ENCODE data around the gene HNRNPA0.

DNA sequence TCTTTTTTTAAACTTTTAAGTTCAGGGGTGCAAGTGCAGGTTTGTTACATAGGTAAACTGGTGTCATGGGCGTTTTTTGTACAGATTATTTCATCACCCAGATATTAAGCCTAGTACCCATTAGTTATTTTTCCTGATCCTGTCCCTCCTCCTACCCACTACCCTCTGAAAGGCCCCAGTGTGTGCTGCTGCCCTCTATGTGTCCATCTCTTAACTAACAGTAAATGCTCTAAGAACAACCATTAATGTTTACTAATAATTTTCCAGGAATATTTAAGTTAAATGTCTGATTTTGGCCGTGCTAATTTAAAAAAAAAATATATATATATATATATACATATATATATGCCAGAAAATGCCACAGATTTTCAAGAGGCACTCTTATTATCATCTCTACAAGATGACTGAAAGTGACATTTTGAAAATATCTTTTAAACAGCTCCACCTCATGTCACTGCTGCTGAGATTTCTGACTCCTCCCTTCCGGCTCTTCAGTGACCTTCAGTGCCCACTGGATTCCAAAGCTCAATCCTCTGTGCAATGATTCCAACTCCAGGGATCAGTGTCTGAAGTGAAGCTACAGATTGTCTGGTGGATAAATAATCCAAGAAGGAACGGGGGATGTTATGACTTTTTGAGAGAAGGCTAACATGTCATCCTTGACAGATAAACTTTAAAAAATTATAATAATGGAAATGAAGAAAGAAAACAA lies 46.7 kb upstream of the HNRNPA0 start:
- TF ChIP-seq, protein P1, sequence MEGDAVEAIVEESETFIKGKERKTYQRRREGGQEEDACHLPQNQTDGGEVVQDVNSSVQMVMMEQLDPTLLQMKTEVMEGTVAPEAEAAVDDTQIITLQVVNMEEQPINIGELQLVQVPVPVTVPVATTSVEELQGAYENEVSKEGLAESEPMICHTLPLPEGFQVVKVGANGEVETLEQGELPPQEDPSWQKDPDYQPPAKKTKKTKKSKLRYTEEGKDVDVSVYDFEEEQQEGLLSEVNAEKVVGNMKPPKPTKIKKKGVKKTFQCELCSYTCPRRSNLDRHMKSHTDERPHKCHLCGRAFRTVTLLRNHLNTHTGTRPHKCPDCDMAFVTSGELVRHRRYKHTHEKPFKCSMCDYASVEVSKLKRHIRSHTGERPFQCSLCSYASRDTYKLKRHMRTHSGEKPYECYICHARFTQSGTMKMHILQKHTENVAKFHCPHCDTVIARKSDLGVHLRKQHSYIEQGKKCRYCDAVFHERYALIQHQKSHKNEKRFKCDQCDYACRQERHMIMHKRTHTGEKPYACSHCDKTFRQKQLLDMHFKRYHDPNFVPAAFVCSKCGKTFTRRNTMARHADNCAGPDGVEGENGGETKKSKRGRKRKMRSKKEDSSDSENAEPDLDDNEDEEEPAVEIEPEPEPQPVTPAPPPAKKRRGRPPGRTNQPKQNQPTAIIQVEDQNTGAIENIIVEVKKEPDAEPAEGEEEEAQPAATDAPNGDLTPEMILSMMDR (IDR thresholded peaks at IDR 0.05) = no peak
- peak; percentile 32 to 46 for TF ChIP-seq POLR2A (IDR thresholded peaks at IDR 0.05)

All from Peyer's patch (tissue), 4 donors.